Endometrial microvascular endothelial cells (primary cell): ENCODE measurements around the gene SORCS2. TPM values are rescaled to one million over a fixed set of nuclear protein-coding genes. Genes with fewer than 3 reads are reported as not detected.

Experiments used
- in situ Hi-C: cut with HindIII; loops from 2 replicates; pipeline ENCODE4 v1.10.0; 2017; ENCODE audit warnings: low sequenced_read_pairs, low pct_unique_long_range_greater_than_20kb; ENCODE audit errors: inconsistent ontology term
- total RNA-seq: library from RNA; depleted of rRNA; stranded (reverse); fragments of >200 nt; gene quantifications from one replicate; pipeline ENCODE4 v1.2.3, GENCODE V29; 2015; ENCODE audit errors: inconsistent ontology term

Gene SORCS2
- total RNA-seq, 1 donor from 2014 or later = not detected

- in situ Hi-C loops = no loop called here
These were observed 459.7 kb downstream of the SORCS2 start for GRCh38 chr4:7652006-7652405.

- in situ Hi-C loops = no loop called here
These were observed 460.1 kb downstream of the SORCS2 start for GRCh38 chr4:7652451-7652881.

DNA sequence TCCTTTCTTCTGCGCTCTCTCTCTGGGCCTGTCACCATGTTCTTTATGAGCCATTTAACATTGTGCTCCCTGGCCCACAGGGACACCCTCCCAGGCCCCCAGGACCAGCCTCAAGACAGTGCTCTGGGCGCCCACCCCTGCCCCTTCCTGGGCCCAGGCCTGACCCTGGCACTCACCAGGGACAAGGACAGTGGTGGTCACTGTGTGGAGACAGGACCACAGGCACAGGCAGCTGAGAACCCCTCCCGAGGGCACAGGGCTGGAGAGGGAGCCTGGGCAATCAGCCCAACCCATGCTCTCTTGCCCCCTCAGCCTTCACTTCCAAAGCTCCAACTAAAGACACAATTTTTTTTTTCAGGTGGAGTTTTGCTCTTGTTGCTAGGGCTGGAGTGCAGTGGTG, 460.6 kb downstream of the SORCS2 start:
- in situ Hi-C loops = no loop called here

GRCh38 chr4:7653510-7654369, 461.4 kb downstream of the SORCS2 start:
- in situ Hi-C loops = no loop called here

DNA sequence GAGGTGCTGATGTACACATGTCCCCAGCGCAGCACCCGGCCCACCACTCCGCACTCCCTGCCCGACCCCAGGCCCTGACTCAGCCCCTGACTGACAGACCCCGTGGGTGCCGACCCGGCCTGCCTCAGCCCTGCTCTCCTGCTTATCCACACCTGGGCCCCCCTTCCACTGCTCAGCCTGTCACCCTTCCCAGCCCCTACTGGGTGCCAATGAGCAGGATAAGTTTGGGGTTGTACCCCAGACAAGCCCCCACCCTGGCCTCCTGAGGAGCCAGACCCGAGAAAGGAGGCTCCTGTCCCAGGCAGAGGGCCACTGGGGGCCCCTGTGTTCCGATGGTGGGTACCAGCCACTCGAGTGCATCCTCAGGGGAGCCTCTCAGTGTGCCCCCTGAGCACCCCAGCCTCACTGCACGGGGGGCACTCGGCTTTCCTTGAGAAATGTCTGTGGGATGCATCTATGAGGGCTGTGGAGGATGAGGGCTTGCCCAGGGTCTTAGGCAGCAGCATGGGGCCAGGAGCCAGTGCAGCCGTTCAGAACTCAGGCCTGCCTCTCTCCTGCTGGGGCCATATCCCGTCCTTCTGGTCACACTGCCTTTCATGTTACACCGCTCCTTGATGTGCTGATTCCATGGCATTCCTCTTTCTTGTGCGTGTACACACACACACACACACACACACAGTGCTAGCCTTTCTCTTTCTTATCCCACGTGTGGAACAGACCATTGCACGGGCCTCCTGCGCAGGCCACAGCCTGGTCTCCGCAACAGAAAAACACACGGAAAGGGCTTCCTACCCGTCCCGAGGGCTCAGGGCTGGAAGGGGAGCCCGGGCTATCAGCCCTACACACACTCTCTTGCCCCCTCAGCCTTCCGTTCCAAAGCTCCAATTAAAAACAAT, 462.5 kb downstream of the SORCS2 start:
- in situ Hi-C loops = no loop called here

DNA sequence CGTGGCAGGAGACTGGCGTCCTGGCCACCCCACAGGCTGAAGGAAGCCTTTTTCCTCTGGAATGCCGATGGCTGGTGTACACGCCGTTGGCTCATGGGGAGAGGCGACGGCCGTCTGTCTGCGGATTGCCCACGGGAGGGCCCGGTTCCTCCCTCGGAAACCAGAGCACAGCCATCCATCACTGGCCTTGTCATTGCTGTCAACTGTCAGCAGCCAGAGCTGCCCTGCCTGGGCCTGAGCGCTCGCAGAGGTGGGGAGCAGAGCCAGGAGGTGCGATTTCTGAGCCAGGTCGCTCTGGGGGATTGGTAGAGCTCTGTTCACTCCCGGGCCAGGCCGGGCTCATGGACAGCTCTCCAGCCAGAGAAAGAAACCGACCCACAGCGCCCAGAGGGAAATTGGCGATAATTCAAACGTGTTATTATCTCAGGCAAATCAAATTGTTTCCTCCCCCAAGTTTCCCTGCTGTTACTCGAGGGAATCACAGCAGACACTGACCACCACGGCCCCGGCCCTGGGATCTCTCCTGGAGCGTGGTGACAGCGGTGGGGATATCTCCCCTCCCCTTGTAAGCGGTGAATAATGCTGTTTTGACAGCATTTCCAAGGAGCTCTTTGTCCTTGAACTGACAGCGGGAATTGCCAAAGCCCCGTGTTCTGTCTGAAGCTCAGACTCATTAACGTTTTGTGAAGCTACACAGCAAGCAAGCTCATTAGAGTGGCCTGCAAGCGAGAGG, 463.3 kb downstream of the SORCS2 start:
- in situ Hi-C loops = no loop called here

DNA sequence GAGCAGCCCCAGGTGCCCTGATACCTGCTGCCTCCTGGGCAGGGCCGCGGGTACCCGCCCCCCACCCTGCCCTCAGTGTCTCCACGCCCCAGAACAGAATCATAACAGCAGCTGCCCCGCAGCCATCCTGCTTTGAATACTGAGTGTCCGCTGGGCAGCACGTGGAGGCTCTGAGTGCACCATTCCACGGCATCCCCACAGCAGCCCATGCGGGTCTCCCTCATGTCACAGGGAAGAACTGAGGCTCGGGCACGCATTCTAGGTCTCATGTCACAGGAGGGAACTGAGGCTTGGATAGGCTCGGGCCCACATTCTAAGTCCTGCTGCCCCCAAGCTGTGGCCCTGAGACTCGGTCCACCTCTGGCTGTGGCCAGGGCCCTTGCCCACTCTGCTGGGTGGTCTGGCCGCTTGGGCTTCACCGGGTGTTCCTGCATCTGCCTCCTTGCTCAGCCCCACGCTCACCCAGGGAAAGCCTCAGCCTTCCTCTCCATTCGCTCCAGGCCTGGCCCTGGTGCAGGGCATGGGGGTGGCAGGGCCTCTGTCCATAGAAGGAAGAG, 464.0 kb downstream of the SORCS2 start:
- in situ Hi-C loops = no loop called here

GRCh38 chr4:7657545-7658297, 465.4 kb downstream of the SORCS2 start:
- in situ Hi-C loops = no loop called here

DNA sequence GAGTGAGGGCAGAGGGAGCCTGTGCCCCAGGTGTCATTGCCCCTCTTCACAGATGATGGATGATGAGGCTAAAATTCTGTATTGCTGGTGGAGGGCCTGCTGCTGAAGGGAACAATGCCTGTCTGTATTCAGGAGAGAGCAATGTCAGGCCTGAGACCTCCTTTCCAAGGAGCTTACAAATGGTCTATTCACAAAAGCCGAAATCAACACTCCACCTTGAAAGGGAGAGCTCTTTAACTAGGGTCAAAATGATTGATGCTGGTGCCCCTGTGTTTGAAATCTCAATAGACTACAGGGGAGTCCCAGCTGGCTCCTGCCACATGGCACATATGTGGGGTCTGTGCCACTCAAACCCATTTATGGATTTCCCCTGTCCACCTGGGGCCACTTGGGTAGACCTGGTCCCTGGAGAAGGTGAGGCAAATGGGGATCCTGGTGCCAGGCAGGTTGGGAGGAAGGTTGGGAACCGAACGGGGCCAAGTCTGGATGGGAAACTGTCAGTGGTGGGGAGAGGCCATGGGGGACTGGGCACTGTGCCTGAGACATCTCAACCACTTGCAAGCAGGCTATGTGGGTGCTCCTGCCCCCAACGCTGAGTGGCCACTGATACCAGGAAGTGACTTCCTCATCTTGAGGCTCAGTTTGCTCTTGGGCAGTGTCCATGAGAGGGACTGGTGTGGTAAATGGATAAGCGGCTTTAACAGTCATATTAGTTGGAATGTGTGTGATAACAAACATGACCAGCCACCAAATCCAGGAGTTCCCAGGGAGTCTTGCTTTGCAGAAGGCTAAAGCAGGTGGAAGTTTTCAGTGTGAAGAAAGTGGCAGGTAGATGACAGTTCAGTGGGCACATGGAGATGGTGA, 466.2 kb downstream of the SORCS2 start:
- in situ Hi-C loops = no loop called here

- in situ Hi-C loops = no loop called here
These were observed 467.3 kb downstream of the SORCS2 start for GRCh38 chr4:7659429-7660175.

GRCh38 chr4:7660176-7661039, 468.1 kb downstream of the SORCS2 start:
- in situ Hi-C loops = no loop called here

GRCh38 chr4:7661066-7661748, 468.9 kb downstream of the SORCS2 start:
- in situ Hi-C loops = no loop called here

DNA sequence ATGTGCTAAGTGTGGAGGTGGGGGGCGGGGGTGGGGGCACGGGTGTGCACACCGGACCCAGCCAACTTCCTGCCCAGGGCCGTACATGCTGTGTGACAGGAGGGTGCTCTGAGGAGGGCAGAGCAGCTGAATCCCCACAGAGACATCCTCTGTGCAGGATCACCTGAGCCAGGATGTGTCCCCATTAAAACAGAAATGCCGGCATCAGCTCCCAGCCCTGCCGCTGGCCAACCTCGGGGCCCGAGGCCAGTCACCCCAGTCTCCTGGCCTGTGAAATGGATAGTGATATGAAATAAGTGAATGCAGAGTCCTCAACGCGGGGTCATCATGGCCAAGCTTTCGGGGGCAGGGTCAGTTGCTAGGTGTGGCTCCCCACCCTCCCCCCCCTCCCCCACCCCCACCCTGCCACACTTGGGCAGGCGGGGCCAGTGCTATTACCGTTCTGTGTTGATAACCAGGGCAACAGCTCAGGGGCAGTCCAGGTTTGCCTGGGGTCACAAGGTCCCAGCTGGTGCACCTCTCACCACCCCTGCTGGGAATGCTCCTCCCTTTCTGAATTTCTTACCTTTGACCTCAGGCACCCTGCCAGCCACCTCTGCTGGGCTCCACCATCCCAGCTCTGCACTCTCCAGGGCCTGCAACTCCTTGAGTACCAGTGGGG, 469.6 kb downstream of the SORCS2 start:
- in situ Hi-C loops = no loop called here

- in situ Hi-C loops = no loop called here
These were observed 470.1 kb downstream of the SORCS2 start for GRCh38 chr4:7662507-7662846.

GRCh38 chr4:7663075-7663541, 470.8 kb downstream of the SORCS2 start:
- in situ Hi-C loops = no loop called here
